GM12878 (cell line): ENCODE data around the gene TP53I3. TPM values are rescaled to one million over a fixed set of nuclear protein-coding genes. Genes with fewer than 3 reads are reported as not detected.

Source experiments
- ATAC-seq: fragments of 200-7000 bp; cut with Tn5 transposase; 3 replicates; pipeline ENCODE4 v1.9.1; 2020; ENCODE audit warnings: mild to moderate bottlenecking, moderate library complexity
- BruUV-seq: library from RNA; stranded (reverse); fragments of 400-500 nt; replicated peaks from 2 replicates; lab custom pipeline; 2021; lab: Mats Ljungman, UMichigan
- CTCF ChIA-PET: fragments of 300-600 bp; sonication (Branson Sonifier 250); formaldehyde crosslinking; extraction: SDS; loops from one replicate; lab custom pipeline; 2021; ENCODE audit warnings: inconsistent platforms; lab: Yijun Ruan, JAX
- POLR2A ChIA-PET: fragments of 350-600 bp; formaldehyde crosslinking; extraction: SDS; loops from one replicate; lab custom pipeline; 2021; ENCODE audit warnings: inconsistent platforms; lab: Charles Lee
- RAD21 ChIA-PET: fragments of 300-600 bp; sonication (Branson Sonifier 250); formaldehyde crosslinking; loops from one replicate; lab custom pipeline; 2023; ENCODE audit warnings: antibody characterized with exemption; ENCODE audit not compliant: unreplicated experiment; lab: Charles Lee
- SMC1A ChIA-PET: fragments of 300-600 bp; sonication (Branson Sonifier 250); formaldehyde crosslinking; loops from one replicate; lab custom pipeline; 2023; ENCODE audit not compliant: unreplicated experiment, uncharacterized antibody; lab: Charles Lee
- DNase-seq: peaks from one replicate; pipeline ENCODE4 v3.0.0-alpha.2; 2011; ENCODE audit warnings: low read depth, low spot score
- FAIRE-seq: peaks from 3 replicates; lab custom pipeline; 2011; peaks lifted over from hg19 to GRCh38; lab: Jason Lieb, UNC
- H2AFZ ChIP-seq: 2 replicates; pipeline ENCODE4 v1.6.0; 2011; ENCODE audit warnings: low read depth, low read length, control low read depth; ENCODE audit not compliant: control insufficient read depth
- H3K27ac ChIP-seq: 2 replicates; pipeline ENCODE4 v1.5.1; 2011; ENCODE audit warnings: control low read depth; ENCODE audit not compliant: control insufficient read depth, insufficient read depth
- H3K27me3 ChIP-seq, 2 experiments: replicated peaks in 1 of 2; 2 replicates each; pipeline versions ENCODE4 v1.6.0 to v1.6.1; 2011; ENCODE audit warnings: low read length in 1 of 2; ENCODE audit not compliant: control insufficient read depth in 2 of 2, insufficient read depth in 2 of 2
- H3K36me3 ChIP-seq, 2 experiments: 2 replicates each; pipeline ENCODE4 v1.5.1; 2011; ENCODE audit warnings: low read length in 1 of 2; ENCODE audit not compliant: control insufficient read depth in 2 of 2, insufficient read depth in 2 of 2
- H3K4me1 ChIP-seq: 2 replicates; pipeline ENCODE4 v1.6.1; 2011; ENCODE audit warnings: mild to moderate bottlenecking, low read length, moderate library complexity, mixed read lengths; ENCODE audit not compliant: control insufficient read depth, insufficient read depth
- H3K4me2 ChIP-seq: 2 replicates; pipeline ENCODE4 v1.6.0; 2011; ENCODE audit warnings: control low read depth; ENCODE audit not compliant: control insufficient read depth, insufficient read depth
- H3K4me3 ChIP-seq: fragments of 200-600 bp; sonication (generic); 2 replicates; pipeline ENCODE4 v1.5.1; 2016
- H3K79me2 ChIP-seq: 2 replicates; pipeline ENCODE4 v1.6.0; 2011; ENCODE audit warnings: low read length; ENCODE audit not compliant: control insufficient read depth, insufficient read depth
- H3K9ac ChIP-seq: 2 replicates; pipeline ENCODE4 v1.8.0; 2011; ENCODE audit warnings: low read length, control low read depth, mixed read lengths; ENCODE audit not compliant: control insufficient read depth, insufficient read depth
- H3K9me3 ChIP-seq: replicated peaks from 3 replicates; pipeline ENCODE4 v1.5.1; 2011; ENCODE audit warnings: mild to moderate bottlenecking, low read length; ENCODE audit not compliant: control insufficient read depth, insufficient read depth
- H4K20me1 ChIP-seq: 2 replicates; pipeline ENCODE4 v1.6.0; 2011; ENCODE audit not compliant: control insufficient read depth, insufficient read depth
- CEBPZ ChIP-seq: fragments of 150-350 bp; IDR thresholded peaks from 2 replicates; pipeline ENCODE4 v1.6.1; 2016; ENCODE audit warnings: low read depth, low read length
- CREB1 ChIP-seq: IDR thresholded peaks from 2 replicates; pipeline ENCODE4 v1.6.1; 2012; ENCODE audit warnings: low read depth, mild to moderate bottlenecking, inconsistent platforms
- ETV6 ChIP-seq, 2 experiments: fragments of 450-650 bp in 1 of 2; IDR thresholded peaks in 1 of 2; conservative IDR thresholded peaks in 1 of 2; 2 replicates each; pipeline ENCODE4 v1.6.1; 2014; ENCODE audit warnings: antibody characterized with exemption in 1 of 2, borderline replicate concordance in 1 of 2, low read depth in 1 of 2, mild to moderate bottlenecking in 1 of 2, moderate library complexity in 1 of 2
- HDAC2 ChIP-seq: fragments of 200-600 bp; sonication (generic); IDR thresholded peaks from 2 replicates; pipeline ENCODE4 v1.6.1; 2017
- IKZF1 ChIP-seq: fragments of 450-650 bp; conservative IDR thresholded peaks from 2 replicates; pipeline ENCODE4 v1.6.1; 2017; ENCODE audit warnings: antibody characterized with exemption, mild to moderate bottlenecking
- KLF5 ChIP-seq: fragments of 450-650 bp; IDR thresholded peaks from 2 replicates; pipeline ENCODE4 v1.6.1; 2014; ENCODE audit warnings: mild to moderate bottlenecking; ENCODE audit not compliant: partially characterized antibody
- SREBF1 ChIP-seq: IDR thresholded peaks from 2 replicates; pipeline ENCODE4 v1.6.1; 2012; ENCODE audit warnings: mild to moderate bottlenecking, low read length
- ZBTB4 ChIP-seq: fragments of 450-650 bp; formaldehyde crosslinking; IDR thresholded peaks from 2 replicates; pipeline ENCODE4 v1.4.0; 2022; ENCODE audit warnings: mild to moderate bottlenecking, moderate library complexity
- WGBS: methylation state at CpG from one replicate; pipeline ENCODE4 v1.1.6; 2016; ENCODE audit warnings: low lambda C conversion rate; ENCODE audit not compliant: insufficient replicate concordance, insufficient coverage; ENCODE audit errors: missing lambda C conversion rate; 5-methylcytosine and 5-hydroxymethylcytosine counted together
- in situ Hi-C: fragments of 300-500 bp; cut with MboI; formaldehyde crosslinking; loops from 9 replicates; pipeline ENCODE4 v1.14.3; 2018; ENCODE audit warnings: mixed read lengths
- intact Hi-C: fragments of 100-400 bp; cut with micrococcal nuclease; formaldehyde crosslinking; loops from one replicate; pipeline ENCODE4 v1.14.2; 2022; ENCODE audit not compliant: unreplicated experiment
- polyA plus RNA-seq, 11 experiments: library from polyadenylated mRNA; depleted of rRNA in 4 of 11; unstranded in 6 of 11; stranded (reverse) in 5 of 11; fragments of >200 nt; fragmentation: Nextera tagmentation in 4 of 11; fragmentation: Illumina TruSeq in 1 of 11; extraction: Ambion mirVana in 4 of 11; extraction: Trizol in 1 of 11; gene quantifications; 1 replicate in 1 of 11; 2 replicates in 10 of 11; pipeline versions ENCODE4 v1.2.1 to v1.2.3, GENCODE V29; 2011 to 2016; ENCODE audit warnings: inconsistent platforms in 2 of 11, missing spikeins in 2 of 11, low read depth in 1 of 11
- total RNA-seq, 4 experiments: library from RNA; depleted of rRNA in 3 of 4; stranded (reverse); fragments of >200 nt in 3 of 4; fragmentation: Illumina TruSeq in 1 of 4; extraction: Trizol in 1 of 4; gene quantifications; 2 replicates each; pipeline versions ENCODE4 v1.2.1 to v1.2.3, GENCODE V29; 2013 to 2021

The TP53I3 gene
- total and polyA plus RNA-seq, 10 of the 15 experiments (the other 5 are each of a cell fraction or from before 2014, with no cell fraction given), result 1.4 to 57.4 (median 11.6) TPM

- peak; percentile 78 for TF ChIP-seq CEBPZ
- TF ChIP-seq, all 136 proteins: peak for 45
Measured at GRCh38 chr2:24046930-24047702, 37.5 kb downstream of the TP53I3 start, which contains the start of gene WDCP (continued).

GRCh38 chr2:24046599-24046929, 38.1 kb downstream of the TP53I3 start:
- Histone ChIP-seq H3K4me2 (peak overlapping the region; percentile 72; the same call in 1 of the 2 replicates), H3K36me3 (no peaks in the 10 kb centered on the region), H3K4me1 (peaks cover 11% of the 10 kb centered on the region), H3K79me2 (peaks cover 7% of the 10 kb centered on the region), H2AFZ (peak overlapping the region; percentile 95), H3K27me3 (peaks cover 0 to 5% of the 10 kb centered on the region in 2 experiments; a peak in 3 of 4 replicates), H4K20me1 (no peaks in the 10 kb centered on the region), H3K27ac (no peak overlapping the region), H3K9me3 (no peaks in the 10 kb centered on the region), H3K4me3 (peak overlapping the region; percentile 78), H3K9ac (peak overlapping the region; percentile 77)
- ChIA-PET POLR2A (interaction anchor here (1.0 to 1.7 kb wide), 6 partner anchors 20 to 220 kb away, joined by 3 to 12 read pairs (median 6); partner anchors contain the start of genes ATAD2B and SF3B6), SMC1A (interaction anchor here (1.4 kb wide), 1 partner anchor 56 kb away, joined by 3 read pairs; no protein-coding TSS in a partner anchor), RAD21 (interaction anchor here (1.3 to 1.7 kb wide), 6 partner anchors 13 to 120 kb away, joined by 5 to 31 read pairs (median 8); partner anchors contain the start of genes ATAD2B, SF3B6 and TP53I3), CTCF (interaction anchor here (1.1 to 3.7 kb wide), 6 partner anchors 9 to 222 kb away, joined by 3 to 26 read pairs (median 9); partner anchors contain the start of genes ATAD2B and SF3B6)
- no peak for FAIRE-seq
- DNase-seq, result no peak
- ATAC-seq, result no peak
- intact Hi-C loops (loop anchor here (5.0 kb wide), 1 partner anchor 119 kb away; the partner anchor contains the start of gene ATAD2B), in situ Hi-C loops (no loop called here)
- WGBS, result 0% methylated on average over 2 of the region's 2 CpGs
- BruUV-seq, result no TSS peak
- TF ChIP-seq ETV6 (conservative IDR thresholded peaks at IDR 0.05 in 1 of 2, IDR thresholded peaks at IDR 0.05 in 1 of 2; ENCODE audit: borderline replicate concordance in 1 of 2, low read depth in 1 of 2), result no peak
- TF ChIP-seq ZBTB4 (CRISPR knock-in tag), result no peak
- no peak for TF ChIP-seq HDAC2
- no peak for TF ChIP-seq IKZF1
- no peak for TF ChIP-seq SREBF1
- TF ChIP-seq KLF5, result no peak
- no peak for TF ChIP-seq CEBPZ
- no peak for TF ChIP-seq CREB1
